ENCODE data around the gene ARHGAP22.
"Not testable (repeated sequence)": the region's sequence is repeated elsewhere in the genome, so short reads cannot be mapped to it uniquely, and the experiment has no call there.

DNA sequence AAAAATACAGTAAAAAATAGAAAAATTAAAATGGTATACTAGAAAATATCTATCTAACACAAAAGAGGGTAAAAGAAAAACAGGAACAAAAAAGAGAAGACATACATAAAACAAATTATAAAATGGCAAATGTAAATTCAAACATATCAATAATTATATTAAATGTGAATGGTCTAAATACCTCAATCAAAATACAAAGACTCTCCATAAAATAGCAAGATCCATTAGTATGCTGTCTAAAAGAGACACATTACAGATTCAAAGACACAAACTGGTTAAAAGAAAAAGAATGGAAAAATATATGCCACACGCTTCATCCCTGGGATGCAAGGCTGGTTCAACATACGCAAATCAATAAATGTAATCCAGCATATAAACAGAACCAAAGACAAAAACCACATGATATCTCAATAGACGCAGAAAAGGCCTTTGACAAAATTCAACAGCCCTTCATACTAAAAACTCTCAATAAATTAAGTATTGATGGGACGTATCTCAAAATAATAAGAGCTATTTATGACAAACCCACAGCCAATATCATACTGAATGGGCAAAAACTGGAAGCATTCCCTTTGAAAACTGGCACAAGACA lies 36.3 kb upstream of the ARHGAP22 start:
- TF ChIP-seq, protein P1, sequence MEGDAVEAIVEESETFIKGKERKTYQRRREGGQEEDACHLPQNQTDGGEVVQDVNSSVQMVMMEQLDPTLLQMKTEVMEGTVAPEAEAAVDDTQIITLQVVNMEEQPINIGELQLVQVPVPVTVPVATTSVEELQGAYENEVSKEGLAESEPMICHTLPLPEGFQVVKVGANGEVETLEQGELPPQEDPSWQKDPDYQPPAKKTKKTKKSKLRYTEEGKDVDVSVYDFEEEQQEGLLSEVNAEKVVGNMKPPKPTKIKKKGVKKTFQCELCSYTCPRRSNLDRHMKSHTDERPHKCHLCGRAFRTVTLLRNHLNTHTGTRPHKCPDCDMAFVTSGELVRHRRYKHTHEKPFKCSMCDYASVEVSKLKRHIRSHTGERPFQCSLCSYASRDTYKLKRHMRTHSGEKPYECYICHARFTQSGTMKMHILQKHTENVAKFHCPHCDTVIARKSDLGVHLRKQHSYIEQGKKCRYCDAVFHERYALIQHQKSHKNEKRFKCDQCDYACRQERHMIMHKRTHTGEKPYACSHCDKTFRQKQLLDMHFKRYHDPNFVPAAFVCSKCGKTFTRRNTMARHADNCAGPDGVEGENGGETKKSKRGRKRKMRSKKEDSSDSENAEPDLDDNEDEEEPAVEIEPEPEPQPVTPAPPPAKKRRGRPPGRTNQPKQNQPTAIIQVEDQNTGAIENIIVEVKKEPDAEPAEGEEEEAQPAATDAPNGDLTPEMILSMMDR (conservative IDR thresholded peaks at IDR 0.05 in 1 of 2, IDR thresholded peaks at IDR 0.05 in 1 of 2; ENCODE audit: low read depth in 1 of 2, low read length in 2 of 2) = not testable (repeated sequence)
- TF ChIP-seq EZH2 (IDR thresholded peaks at IDR 0.05; ENCODE audit: low read length, missing control alignments) = not testable (repeated sequence)
